Lung (tissue), 12 donors: ENCODE measurements around the gene FGF2. TPM values are rescaled to one million over a fixed set of nuclear protein-coding genes. Genes with fewer than 3 reads are reported as not detected.
"Not testable (repeated sequence)": the region's sequence is repeated elsewhere in the genome, so short reads cannot be mapped to it uniquely, and the experiment has no call there.

ENCODE experiments used
- ATAC-seq: fragments of 200-7000 bp; cut with Tn5 transposase; one replicate; pipeline ENCODE4 v1.9.1; 2020; ENCODE audit warnings: moderate number of reproducible peaks; ENCODE audit not compliant: insufficient read depth, low FRiP score
- DNase-seq, 3 donors: peaks; one replicate each; pipeline ENCODE4 v3.0.0-alpha.2; 2013 to 2017
- H3K27ac ChIP-seq, 2 donors: one replicate each; pipeline ENCODE4 v1.5.1; 2013; ENCODE audit warnings: mild to moderate bottlenecking in 2 of 2, moderate library complexity in 2 of 2, control low read depth in 1 of 2, inconsistent platforms in 1 of 2, low read depth in 1 of 2, low read length in 1 of 2
- H3K27me3 ChIP-seq, 3 donors: one replicate each; pipeline ENCODE4 v1.5.1; 2013; ENCODE audit warnings: low read length in 2 of 3; ENCODE audit not compliant: control insufficient read depth in 3 of 3, insufficient read depth in 3 of 3
- H3K36me3 ChIP-seq, 4 donors: one replicate each; pipeline ENCODE4 v1.5.1; 2013; ENCODE audit warnings: low read length in 4 of 4, mild to moderate bottlenecking in 1 of 4, moderate library complexity in 1 of 4; ENCODE audit not compliant: control insufficient read depth in 4 of 4, insufficient read depth in 4 of 4
- H3K4me1 ChIP-seq, 5 donors: one replicate each; pipeline ENCODE4 v1.5.1; 2013; ENCODE audit warnings: low read length in 5 of 5, mild to moderate bottlenecking in 2 of 5, moderate library complexity in 1 of 5; ENCODE audit not compliant: control insufficient read depth in 5 of 5, insufficient read depth in 5 of 5
- H3K4me3 ChIP-seq: one replicate; pipeline ENCODE4 v1.5.1; 2013; ENCODE audit warnings: mild to moderate bottlenecking, control low read depth, moderate library complexity
- H3K9ac ChIP-seq, 2 donors: one replicate each; pipeline ENCODE4 v1.5.1; 2013; ENCODE audit warnings: low read length in 2 of 2, control low read depth in 1 of 2; ENCODE audit not compliant: insufficient read depth in 1 of 2
- H3K9me3 ChIP-seq, 4 donors: one replicate each; pipeline ENCODE4 v1.5.1; 2013; ENCODE audit warnings: low read length in 3 of 4, mild to moderate bottlenecking in 1 of 4, moderate library complexity in 1 of 4; ENCODE audit not compliant: control insufficient read depth in 4 of 4, insufficient read depth in 3 of 4
- WGBS, 2 donors: extraction: QIAGEN DNeasy Blood & Tissue Kit; methylation state at CpG; one replicate each; pipeline ENCODE4 v1.1.7; 2013; 5-methylcytosine and 5-hydroxymethylcytosine counted together
- polyA plus RNA-seq, 2 donors: library from polyadenylated mRNA; stranded (reverse); fragments of 200-250 nt; gene quantifications; one replicate each; pipeline ENCODE4 v1.2.1, GENCODE V29; 2013
- total RNA-seq, 2 donors: library from RNA; depleted of rRNA in 1 of 2; stranded (reverse); fragments of >200 nt in 1 of 2; gene quantifications; one replicate each; pipeline ENCODE4 v1.2.1, GENCODE V29; 2014 to 2021
- TF ChIP-seq, protein P1 (sequence below): IDR thresholded peaks from 2 replicates; pipeline ENCODE4 v1.5.1; 2012; ENCODE audit warnings: mild to moderate bottlenecking; ENCODE audit errors: control extremely low read depth, extremely low read depth
- donor health status: control.
- donor health status: control.
- donor health status: Bipolar disorder and iron deficiency.
- donor health status: healthy.
- donor health status: DM: yes; HTN: yes; CAD: no.

The FGF2 gene
- total and polyA plus RNA-seq, 4 donors = 2.4 to 11.6 (median 6.2) TPM

DNA sequence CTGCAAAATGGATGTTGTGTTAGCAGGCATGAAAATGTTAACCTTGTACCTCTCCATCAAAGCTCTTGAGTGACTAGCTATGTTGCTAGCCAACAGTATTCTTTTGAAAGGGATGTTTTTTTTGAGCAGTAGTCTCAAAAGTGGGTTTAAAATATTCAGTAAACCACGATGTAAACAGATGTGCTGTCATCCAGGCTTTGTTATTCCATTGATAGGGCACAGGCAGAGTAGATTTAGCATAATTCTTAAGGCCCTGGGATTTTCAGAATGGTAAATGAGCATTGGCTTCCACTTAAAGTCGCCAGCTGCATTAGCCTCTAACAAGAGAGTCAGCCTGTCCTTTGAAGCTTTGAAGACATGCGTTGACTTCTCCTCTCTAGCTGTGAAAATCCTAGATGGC lies 18.4 kb downstream of the FGF2 start:
- no peak for DNase-seq

DNA sequence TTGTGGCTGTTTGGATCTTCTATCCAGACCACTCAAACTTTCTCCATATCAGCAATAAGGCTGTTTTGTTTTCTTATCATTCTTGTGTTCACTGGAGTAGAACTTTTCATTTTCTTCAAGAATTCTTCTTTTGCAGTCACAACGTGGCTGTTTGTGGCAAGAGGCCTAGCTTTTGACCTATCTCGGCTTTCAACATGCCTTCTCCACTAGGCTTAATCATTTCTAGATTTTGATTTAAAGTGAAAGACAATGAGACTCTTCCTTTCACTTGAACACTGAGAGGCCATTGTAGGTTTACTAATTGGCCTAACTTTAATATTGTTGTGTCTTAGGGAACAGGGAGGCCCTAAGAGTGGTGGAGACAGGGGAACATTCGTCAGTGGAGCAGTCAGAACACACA lies 19.1 kb downstream of the FGF2 start:
- H3K4me1 ChIP-seq = peaks cover 0 to 5% (median 2%) of the 10 kb centered on the region in 5 donors
- H3K4me3 ChIP-seq = no peak overlapping the region
- H3K27me3 ChIP-seq = no peaks in the 10 kb centered on the region
- DNase-seq (no peak), ATAC-seq (no peak)
- no peak overlapping the region for H3K9ac ChIP-seq
- TF ChIP-seq, protein P1, sequence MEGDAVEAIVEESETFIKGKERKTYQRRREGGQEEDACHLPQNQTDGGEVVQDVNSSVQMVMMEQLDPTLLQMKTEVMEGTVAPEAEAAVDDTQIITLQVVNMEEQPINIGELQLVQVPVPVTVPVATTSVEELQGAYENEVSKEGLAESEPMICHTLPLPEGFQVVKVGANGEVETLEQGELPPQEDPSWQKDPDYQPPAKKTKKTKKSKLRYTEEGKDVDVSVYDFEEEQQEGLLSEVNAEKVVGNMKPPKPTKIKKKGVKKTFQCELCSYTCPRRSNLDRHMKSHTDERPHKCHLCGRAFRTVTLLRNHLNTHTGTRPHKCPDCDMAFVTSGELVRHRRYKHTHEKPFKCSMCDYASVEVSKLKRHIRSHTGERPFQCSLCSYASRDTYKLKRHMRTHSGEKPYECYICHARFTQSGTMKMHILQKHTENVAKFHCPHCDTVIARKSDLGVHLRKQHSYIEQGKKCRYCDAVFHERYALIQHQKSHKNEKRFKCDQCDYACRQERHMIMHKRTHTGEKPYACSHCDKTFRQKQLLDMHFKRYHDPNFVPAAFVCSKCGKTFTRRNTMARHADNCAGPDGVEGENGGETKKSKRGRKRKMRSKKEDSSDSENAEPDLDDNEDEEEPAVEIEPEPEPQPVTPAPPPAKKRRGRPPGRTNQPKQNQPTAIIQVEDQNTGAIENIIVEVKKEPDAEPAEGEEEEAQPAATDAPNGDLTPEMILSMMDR = no peak
- H3K36me3 ChIP-seq = no peaks in the 10 kb centered on the region
- no peak overlapping the region for H3K27ac ChIP-seq
- H3K9me3 ChIP-seq = peaks cover 0 to 4% (median 0%) of the 10 kb centered on the region in 4 donors
- WGBS, 2 donors = 77 to 85% methylated on average over 3 of the region's 3 CpGs

More for the DNA sequence above, 18.4 kb downstream of the FGF2 start:
- no peak for ATAC-seq
- Histone ChIP-seq H3K36me3 (no peaks in the 10 kb centered on the region), H3K9ac (no peak overlapping the region), H3K4me3 (no peak overlapping the region), H3K27me3 (no peaks in the 10 kb centered on the region), H3K4me1 (peaks cover 0 to 6% (median 2%) of the 10 kb centered on the region in 5 donors), H3K9me3 (peaks cover 0 to 4% (median 0%) of the 10 kb centered on the region in 4 donors), H3K27ac (no peak overlapping the region)
- 86 to 92% methylated on average over 3 of the region's 3 CpGs for WGBS, 2 donors
- TF ChIP-seq, protein P1 = no peak

DNA sequence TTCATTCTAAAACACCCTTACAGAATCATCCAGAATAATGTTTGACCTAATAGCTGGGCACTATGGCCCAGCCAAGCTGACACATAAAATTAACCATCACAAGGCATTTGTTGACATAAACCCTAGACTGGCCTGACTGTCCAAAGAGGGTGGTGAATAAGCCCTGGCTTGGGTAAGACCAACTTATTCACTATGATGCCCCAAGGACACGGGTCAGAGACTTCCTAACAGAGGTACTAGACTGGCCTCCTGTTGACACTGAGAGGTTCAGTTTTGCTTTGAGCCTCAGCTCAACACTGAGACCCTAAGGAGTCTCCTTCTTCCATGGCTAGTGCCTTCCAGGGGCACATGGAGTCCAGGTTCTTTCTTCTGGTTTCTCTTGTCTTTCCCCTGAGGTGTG lies 21.3 kb downstream of the FGF2 start:
- Histone ChIP-seq H3K4me1 (no peaks in the 10 kb centered on the region), H3K4me3 (no peak overlapping the region), H3K9me3 (peaks cover 0 to 4% (median 0%) of the 10 kb centered on the region in 4 donors), H3K27me3 (no peaks in the 10 kb centered on the region), H3K27ac (no peak overlapping the region), H3K9ac (no peak overlapping the region), H3K36me3 (no peaks in the 10 kb centered on the region)
- 92 to 96% methylated on average over 1 of the region's 1 CpG for WGBS, 2 donors
- DNase-seq (no peak), ATAC-seq (no peak)
- TF ChIP-seq, protein P1 = no peak

DNA sequence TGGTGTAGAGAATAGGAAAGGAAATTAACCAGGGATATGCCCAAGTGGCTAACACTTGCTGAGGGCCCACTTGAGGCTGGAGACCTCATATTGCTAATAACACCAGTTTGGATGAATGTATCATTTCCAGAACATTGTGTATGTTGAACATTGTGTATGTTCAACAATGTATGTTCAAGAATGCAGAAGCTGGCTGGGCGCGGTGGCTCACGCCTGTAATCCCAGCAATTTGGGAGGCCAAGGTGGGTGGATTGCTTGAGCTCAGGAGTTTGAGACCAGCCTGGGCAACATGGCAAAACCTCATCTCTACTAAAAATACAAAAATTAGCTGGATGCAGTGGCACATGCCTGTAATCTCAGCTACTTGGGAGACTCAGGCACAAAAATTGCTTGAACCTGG lies 23.2 kb downstream of the FGF2 start:
- H3K27ac ChIP-seq, ATAC-seq, H3K27me3 ChIP-seq, H3K4me3 ChIP-seq, H3K36me3 ChIP-seq, H3K9me3 ChIP-seq, H3K9ac ChIP-seq, DNase-seq: not testable (repeated sequence)
- WGBS, 2 donors = 95 to 97% methylated on average over 3 of the region's 3 CpGs
- peaks cover 0 to 14% (median 0%) of the 10 kb centered on the region in 5 donors for H3K4me1 ChIP-seq
